ENCODE measurements around the gene ZNHIT1. TPM values are rescaled to one million over a fixed set of nuclear protein-coding genes. Genes with fewer than 3 reads are reported as not detected.

ZNHIT1 gene
- total and polyA plus RNA-seq, 2 of the 8 experiments (the other 6 are each of a cell fraction or from before 2014, with no cell fraction given) = 38.2 to 61.7 TPM

DNA sequence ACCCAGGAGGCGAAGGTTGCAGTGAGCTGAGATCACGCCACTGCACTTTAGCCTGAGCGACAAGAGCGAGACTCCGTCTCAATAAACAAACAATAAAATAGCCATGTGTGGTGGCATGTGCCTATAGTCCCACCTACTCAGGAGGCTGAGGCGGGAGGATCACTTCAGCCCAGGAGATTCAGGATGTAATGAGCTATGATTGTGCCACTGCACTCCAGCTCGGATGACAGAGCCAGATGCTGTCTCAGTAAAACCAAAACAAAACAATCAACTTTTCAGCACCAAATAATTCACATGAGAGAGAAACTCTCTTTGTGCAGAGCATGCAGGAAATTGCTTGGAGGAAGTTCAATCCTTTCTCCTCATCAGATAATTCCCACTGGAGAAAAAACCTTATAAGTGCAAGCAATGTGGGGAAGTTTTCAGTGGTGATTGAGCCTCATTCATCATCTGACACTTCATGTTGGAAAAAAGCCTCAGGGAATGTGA is 40.3 kb downstream of the ZNHIT1 start (continued):
- TF ChIP-seq, protein P1, sequence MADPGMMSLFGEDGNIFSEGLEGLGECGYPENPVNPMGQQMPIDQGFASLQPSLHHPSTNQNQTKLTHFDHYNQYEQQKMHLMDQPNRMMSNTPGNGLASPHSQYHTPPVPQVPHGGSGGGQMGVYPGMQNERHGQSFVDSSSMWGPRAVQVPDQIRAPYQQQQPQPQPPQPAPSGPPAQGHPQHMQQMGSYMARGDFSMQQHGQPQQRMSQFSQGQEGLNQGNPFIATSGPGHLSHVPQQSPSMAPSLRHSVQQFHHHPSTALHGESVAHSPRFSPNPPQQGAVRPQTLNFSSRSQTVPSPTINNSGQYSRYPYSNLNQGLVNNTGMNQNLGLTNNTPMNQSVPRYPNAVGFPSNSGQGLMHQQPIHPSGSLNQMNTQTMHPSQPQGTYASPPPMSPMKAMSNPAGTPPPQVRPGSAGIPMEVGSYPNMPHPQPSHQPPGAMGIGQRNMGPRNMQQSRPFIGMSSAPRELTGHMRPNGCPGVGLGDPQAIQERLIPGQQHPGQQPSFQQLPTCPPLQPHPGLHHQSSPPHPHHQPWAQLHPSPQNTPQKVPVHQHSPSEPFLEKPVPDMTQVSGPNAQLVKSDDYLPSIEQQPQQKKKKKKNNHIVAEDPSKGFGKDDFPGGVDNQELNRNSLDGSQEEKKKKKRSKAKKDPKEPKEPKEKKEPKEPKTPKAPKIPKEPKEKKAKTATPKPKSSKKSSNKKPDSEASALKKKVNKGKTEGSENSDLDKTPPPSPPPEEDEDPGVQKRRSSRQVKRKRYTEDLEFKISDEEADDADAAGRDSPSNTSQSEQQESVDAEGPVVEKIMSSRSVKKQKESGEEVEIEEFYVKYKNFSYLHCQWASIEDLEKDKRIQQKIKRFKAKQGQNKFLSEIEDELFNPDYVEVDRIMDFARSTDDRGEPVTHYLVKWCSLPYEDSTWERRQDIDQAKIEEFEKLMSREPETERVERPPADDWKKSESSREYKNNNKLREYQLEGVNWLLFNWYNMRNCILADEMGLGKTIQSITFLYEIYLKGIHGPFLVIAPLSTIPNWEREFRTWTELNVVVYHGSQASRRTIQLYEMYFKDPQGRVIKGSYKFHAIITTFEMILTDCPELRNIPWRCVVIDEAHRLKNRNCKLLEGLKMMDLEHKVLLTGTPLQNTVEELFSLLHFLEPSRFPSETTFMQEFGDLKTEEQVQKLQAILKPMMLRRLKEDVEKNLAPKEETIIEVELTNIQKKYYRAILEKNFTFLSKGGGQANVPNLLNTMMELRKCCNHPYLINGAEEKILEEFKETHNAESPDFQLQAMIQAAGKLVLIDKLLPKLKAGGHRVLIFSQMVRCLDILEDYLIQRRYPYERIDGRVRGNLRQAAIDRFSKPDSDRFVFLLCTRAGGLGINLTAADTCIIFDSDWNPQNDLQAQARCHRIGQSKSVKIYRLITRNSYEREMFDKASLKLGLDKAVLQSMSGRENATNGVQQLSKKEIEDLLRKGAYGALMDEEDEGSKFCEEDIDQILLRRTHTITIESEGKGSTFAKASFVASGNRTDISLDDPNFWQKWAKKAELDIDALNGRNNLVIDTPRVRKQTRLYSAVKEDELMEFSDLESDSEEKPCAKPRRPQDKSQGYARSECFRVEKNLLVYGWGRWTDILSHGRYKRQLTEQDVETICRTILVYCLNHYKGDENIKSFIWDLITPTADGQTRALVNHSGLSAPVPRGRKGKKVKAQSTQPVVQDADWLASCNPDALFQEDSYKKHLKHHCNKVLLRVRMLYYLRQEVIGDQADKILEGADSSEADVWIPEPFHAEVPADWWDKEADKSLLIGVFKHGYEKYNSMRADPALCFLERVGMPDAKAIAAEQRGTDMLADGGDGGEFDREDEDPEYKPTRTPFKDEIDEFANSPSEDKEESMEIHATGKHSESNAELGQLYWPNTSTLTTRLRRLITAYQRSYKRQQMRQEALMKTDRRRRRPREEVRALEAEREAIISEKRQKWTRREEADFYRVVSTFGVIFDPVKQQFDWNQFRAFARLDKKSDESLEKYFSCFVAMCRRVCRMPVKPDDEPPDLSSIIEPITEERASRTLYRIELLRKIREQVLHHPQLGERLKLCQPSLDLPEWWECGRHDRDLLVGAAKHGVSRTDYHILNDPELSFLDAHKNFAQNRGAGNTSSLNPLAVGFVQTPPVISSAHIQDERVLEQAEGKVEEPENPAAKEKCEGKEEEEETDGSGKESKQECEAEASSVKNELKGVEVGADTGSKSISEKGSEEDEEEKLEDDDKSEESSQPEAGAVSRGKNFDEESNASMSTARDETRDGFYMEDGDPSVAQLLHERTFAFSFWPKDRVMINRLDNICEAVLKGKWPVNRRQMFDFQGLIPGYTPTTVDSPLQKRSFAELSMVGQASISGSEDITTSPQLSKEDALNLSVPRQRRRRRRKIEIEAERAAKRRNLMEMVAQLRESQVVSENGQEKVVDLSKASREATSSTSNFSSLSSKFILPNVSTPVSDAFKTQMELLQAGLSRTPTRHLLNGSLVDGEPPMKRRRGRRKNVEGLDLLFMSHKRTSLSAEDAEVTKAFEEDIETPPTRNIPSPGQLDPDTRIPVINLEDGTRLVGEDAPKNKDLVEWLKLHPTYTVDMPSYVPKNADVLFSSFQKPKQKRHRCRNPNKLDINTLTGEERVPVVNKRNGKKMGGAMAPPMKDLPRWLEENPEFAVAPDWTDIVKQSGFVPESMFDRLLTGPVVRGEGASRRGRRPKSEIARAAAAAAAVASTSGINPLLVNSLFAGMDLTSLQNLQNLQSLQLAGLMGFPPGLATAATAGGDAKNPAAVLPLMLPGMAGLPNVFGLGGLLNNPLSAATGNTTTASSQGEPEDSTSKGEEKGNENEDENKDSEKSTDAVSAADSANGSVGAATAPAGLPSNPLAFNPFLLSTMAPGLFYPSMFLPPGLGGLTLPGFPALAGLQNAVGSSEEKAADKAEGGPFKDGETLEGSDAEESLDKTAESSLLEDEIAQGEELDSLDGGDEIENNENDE (IDR thresholded peaks at IDR 0.05; ENCODE audit: insufficient replicate concordance, low read length) = no peak
- TF ChIP-seq TCF12 (IDR thresholded peaks at IDR 0.05; ENCODE audit: low read depth, low read length) (no peak), TAF7 (optimal IDR thresholded peaks at IDR 0.05; ENCODE audit: borderline replicate concordance, low read depth, low read length) (no peak), SAP30 (IDR thresholded peaks at IDR 0.05; ENCODE audit: insufficient read depth, insufficient replicate concordance, low read length) (no peak), BRCA1 (IDR thresholded peaks at IDR 0.05; ENCODE audit: low read depth, low read length) (no peak), SP1 (IDR thresholded peaks at IDR 0.05; ENCODE audit: low read depth, low read length) (no peak), TBP (IDR thresholded peaks at IDR 0.05; ENCODE audit: low read depth, low read length) (no peak), RXRA (IDR thresholded peaks at IDR 0.05; ENCODE audit: insufficient read depth, low read depth, low read length) (no peak)
- TF ChIP-seq, protein P2, sequence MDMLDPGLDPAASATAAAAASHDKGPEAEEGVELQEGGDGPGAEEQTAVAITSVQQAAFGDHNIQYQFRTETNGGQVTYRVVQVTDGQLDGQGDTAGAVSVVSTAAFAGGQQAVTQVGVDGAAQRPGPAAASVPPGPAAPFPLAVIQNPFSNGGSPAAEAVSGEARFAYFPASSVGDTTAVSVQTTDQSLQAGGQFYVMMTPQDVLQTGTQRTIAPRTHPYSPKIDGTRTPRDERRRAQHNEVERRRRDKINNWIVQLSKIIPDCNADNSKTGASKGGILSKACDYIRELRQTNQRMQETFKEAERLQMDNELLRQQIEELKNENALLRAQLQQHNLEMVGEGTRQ (IDR thresholded peaks at IDR 0.05; ENCODE audit: low read length) = no peak
- TF ChIP-seq, protein P3, sequence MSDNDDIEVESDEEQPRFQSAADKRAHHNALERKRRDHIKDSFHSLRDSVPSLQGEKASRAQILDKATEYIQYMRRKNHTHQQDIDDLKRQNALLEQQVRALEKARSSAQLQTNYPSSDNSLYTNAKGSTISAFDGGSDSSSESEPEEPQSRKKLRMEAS (IDR thresholded peaks at IDR 0.05) = no peak
